Panc1 (cell line): ENCODE results near the gene CHTF18.

Experiments used
- POLR2AphosphoS5 ChIP-seq: IDR thresholded peaks from 2 replicates; pipeline ENCODE4 v1.6.1; 2012; ENCODE audit warnings: mild to moderate bottlenecking, low read depth, low read length, moderate library complexity
- TCF7L2 ChIP-seq: IDR thresholded peaks from 2 replicates; pipeline ENCODE4 v1.6.1; 2011; ENCODE audit warnings: mild to moderate bottlenecking, low read depth, low read length, inconsistent platforms
- TF ChIP-seq, protein P1 (sequence below): fragments of 450-650 bp; IDR thresholded peaks from 2 replicates; pipeline ENCODE4 v1.5.1; 2017; ENCODE audit warnings: mild to moderate bottlenecking

DNA sequence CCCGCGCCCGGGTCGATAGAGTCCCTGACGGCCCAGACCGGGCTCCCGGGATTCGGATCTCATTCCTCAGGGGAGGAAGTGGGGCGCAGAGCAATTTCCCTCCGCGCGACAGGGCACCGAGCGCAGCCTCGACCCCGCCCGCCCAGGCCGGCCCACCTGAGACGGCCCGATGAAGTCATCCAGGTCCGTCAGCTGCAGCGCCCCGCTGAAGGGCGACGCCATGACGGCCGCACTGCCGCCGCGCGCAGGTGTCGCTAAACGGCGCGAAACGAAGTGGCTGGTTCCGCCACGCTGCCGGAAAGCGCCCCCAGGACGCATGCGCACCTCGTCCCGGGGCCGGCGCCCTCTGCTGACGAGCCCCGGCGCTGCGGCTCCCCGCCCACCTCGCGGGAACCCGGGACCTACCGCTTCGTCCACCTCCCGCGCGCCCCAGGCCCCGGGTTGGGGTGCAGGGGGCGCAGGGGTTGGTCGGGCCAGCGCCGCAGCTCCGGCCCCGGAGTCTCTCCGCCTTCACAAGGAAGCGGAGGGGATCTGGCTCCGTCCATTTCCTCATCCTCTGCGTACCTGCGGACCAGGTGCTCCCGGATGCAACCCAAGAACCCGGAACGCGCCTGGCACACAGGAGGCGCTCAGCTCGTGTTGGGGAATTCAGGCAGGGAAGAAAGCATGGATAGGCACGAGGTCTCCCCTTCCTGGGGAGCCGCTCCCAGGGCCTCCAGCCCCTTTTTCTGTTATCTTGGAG, 47.5 kb upstream of the CHTF18 start, which contains the start of gene CIAO3:
- TF ChIP-seq, protein P1, sequence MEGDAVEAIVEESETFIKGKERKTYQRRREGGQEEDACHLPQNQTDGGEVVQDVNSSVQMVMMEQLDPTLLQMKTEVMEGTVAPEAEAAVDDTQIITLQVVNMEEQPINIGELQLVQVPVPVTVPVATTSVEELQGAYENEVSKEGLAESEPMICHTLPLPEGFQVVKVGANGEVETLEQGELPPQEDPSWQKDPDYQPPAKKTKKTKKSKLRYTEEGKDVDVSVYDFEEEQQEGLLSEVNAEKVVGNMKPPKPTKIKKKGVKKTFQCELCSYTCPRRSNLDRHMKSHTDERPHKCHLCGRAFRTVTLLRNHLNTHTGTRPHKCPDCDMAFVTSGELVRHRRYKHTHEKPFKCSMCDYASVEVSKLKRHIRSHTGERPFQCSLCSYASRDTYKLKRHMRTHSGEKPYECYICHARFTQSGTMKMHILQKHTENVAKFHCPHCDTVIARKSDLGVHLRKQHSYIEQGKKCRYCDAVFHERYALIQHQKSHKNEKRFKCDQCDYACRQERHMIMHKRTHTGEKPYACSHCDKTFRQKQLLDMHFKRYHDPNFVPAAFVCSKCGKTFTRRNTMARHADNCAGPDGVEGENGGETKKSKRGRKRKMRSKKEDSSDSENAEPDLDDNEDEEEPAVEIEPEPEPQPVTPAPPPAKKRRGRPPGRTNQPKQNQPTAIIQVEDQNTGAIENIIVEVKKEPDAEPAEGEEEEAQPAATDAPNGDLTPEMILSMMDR = peak; percentile 98
- TF ChIP-seq TCF7L2 = no peak
- TF ChIP-seq POLR2AphosphoS5 = peak; percentile 86
